Embryonic facial prominence (tissue), 1 donor: ENCODE results near the gene NPVF.
A peak's percentile ranks its signal among the peaks of the same experiment; 100 is the strongest.

Source experiments
- DNase-seq: peaks from one replicate; pipeline ENCODE4 v3.0.0-alpha.2; 2016; ENCODE audit errors: extremely low spot score

Gene NPVF

GRCh38 chr7:25234336-25234735 lies 6.0 kb upstream of the NPVF start:
- DNase-seq = no peak

GRCh38 chr7:25223206-25223605 lies 5.1 kb downstream of the NPVF start:
- DNase-seq = no peak

GRCh38 chr7:25222666-25223065 lies 5.6 kb downstream of the NPVF start:
- DNase-seq = no peak

GRCh38 chr7:25221009-25221408 lies 7.3 kb downstream of the NPVF start:
- no peak for DNase-seq

GRCh38 chr7:25218191-25218590 lies 10.1 kb downstream of the NPVF start:
- no peak for DNase-seq

- no peak for DNase-seq
Measured at GRCh38 chr7:25216837-25217236, 11.4 kb downstream of the NPVF start.

- no peak for DNase-seq
Measured at GRCh38 chr7:25215694-25216335, 12.5 kb downstream of the NPVF start.

GRCh38 chr7:25208525-25209221 lies 19.6 kb downstream of the NPVF start:
- DNase-seq = no peak

GRCh38 chr7:25207887-25208286 lies 20.4 kb downstream of the NPVF start:
- no peak for DNase-seq

GRCh38 chr7:25206765-25207164 lies 21.5 kb downstream of the NPVF start:
- DNase-seq = no peak

- DNase-seq = no peak
Measured at GRCh38 chr7:25196132-25196896, 32.0 kb downstream of the NPVF start.

GRCh38 chr7:25194036-25194435 lies 34.2 kb downstream of the NPVF start:
- no peak for DNase-seq

- DNase-seq = no peak
Measured at GRCh38 chr7:25192043-25192442, 36.2 kb downstream of the NPVF start.

- DNase-seq = no peak
Measured at GRCh38 chr7:25189197-25189596, 39.1 kb downstream of the NPVF start.

- no peak for DNase-seq
Measured at GRCh38 chr7:25187932-25188331, 40.4 kb downstream of the NPVF start.

GRCh38 chr7:25186436-25186835 lies 41.9 kb downstream of the NPVF start:
- no peak for DNase-seq

- no peak for DNase-seq
Measured at GRCh38 chr7:25181532-25181931, 46.8 kb downstream of the NPVF start.

- DNase-seq = no peak
Measured at GRCh38 chr7:25180946-25181345, 47.3 kb downstream of the NPVF start.

GRCh38 chr7:25180592-25180923 lies 47.7 kb downstream of the NPVF start:
- no peak for DNase-seq

- DNase-seq = peak; percentile 75
Measured at GRCh38 chr7:25179771-25180591, 48.3 kb downstream of the NPVF start.

GRCh38 chr7:25179325-25179724 lies 49.0 kb downstream of the NPVF start:
- DNase-seq = no peak
